ENCODE data around the gene AHDC1.

The AHDC1 gene

GRCh38 chr1:27583479-27583878, 20.5 kb downstream of the AHDC1 start:
- Mint-ChIP-seq H3K4me3 (no peak overlapping the region), H3K9me3 (no peaks in the 10 kb centered on the region), H3K4me1 (peaks cover 37% of the 10 kb centered on the region), H3K36me3 (ENCODE audit: low read depth) (peaks cover 25% of the 10 kb centered on the region), H3K27me3 (ENCODE audit: low read depth) (no peaks in the 10 kb centered on the region), H3K27ac (peak overlapping the region in 2 of 3 experiments; percentile 9 to 38)
- no peak for TF ChIP-seq CTCF (IDR thresholded peaks at IDR 0.05; ENCODE audit: unreplicated experiment in 3 of 3)

- TF ChIP-seq CTCF (IDR thresholded peaks at IDR 0.05; ENCODE audit: unreplicated experiment in 3 of 3) = no peak
- Mint-ChIP-seq H3K9me3 (no peaks in the 10 kb centered on the region), H3K4me3 (no peak overlapping the region), H3K4me1 (peaks cover 43% of the 10 kb centered on the region), H3K27ac (peak overlapping the region; percentile 17 to 44 (median 38)), H3K27me3 (ENCODE audit: low read depth) (no peaks in the 10 kb centered on the region), H3K36me3 (ENCODE audit: low read depth) (peaks cover 25% of the 10 kb centered on the region)
These were observed 22.1 kb downstream of the AHDC1 start for GRCh38 chr1:27581823-27582243.

GRCh38 chr1:27577504-27578188, 26.3 kb downstream of the AHDC1 start:
- Mint-ChIP-seq H3K27ac (peak overlapping the region; percentile 47 to 84 (median 80)), H3K9me3 (no peaks in the 10 kb centered on the region), H3K4me1 (peaks cover 67% of the 10 kb centered on the region), H3K36me3 (ENCODE audit: low read depth) (peaks cover 12% of the 10 kb centered on the region), H3K27me3 (ENCODE audit: low read depth) (no peaks in the 10 kb centered on the region), H3K4me3 (no peak overlapping the region)
- TF ChIP-seq CTCF (IDR thresholded peaks at IDR 0.05; ENCODE audit: unreplicated experiment in 3 of 3) = no peak

GRCh38 chr1:27576806-27577227, 27.1 kb downstream of the AHDC1 start:
- no peak for TF ChIP-seq CTCF (IDR thresholded peaks at IDR 0.05; ENCODE audit: unreplicated experiment in 3 of 3)
- peaks cover 5% of the 10 kb centered on the region for H3K36me3 Mint-ChIP-seq (ENCODE audit: low read depth)
- H3K9me3 Mint-ChIP-seq = no peaks in the 10 kb centered on the region
- peak overlapping the region; percentile 29 to 48 (median 41) for H3K4me3 Mint-ChIP-seq
- H3K4me1 Mint-ChIP-seq = peaks cover 67% of the 10 kb centered on the region
- no peaks in the 10 kb centered on the region for H3K27me3 Mint-ChIP-seq (ENCODE audit: low read depth)
- H3K27ac Mint-ChIP-seq = peak overlapping the region; percentile 47 to 84 (median 80)

GRCh38 chr1:27575840-27576331, 28.1 kb downstream of the AHDC1 start:
- Mint-ChIP-seq H3K9me3 (no peaks in the 10 kb centered on the region), H3K27ac (peak overlapping the region in 2 of 3 experiments; percentile 47 to 80), H3K36me3 (ENCODE audit: low read depth) (no peaks in the 10 kb centered on the region), H3K4me1 (peaks cover 69% of the 10 kb centered on the region), H3K27me3 (ENCODE audit: low read depth) (no peaks in the 10 kb centered on the region), H3K4me3 (peak overlapping the region; percentile 41 to 48 (median 46))
- no peak for TF ChIP-seq CTCF (IDR thresholded peaks at IDR 0.05; ENCODE audit: unreplicated experiment in 3 of 3)
